Measurements from ENCODE around the gene CDC42BPA. TPM values are rescaled to one million over a fixed set of nuclear protein-coding genes. Genes with fewer than 3 reads are reported as not detected.
"Not testable (repeated sequence)": the region's sequence is repeated elsewhere in the genome, so short reads cannot be mapped to it uniquely, and the experiment has no call there.

Gene CDC42BPA
- total and polyA plus RNA-seq, 3 donors from 2014 or later = 39.9 to 109 (median 105) TPM

- intact Hi-C loops (cut with DNase I; ENCODE audit: low total_unique reads) = no loop called here
- H3K27ac ChIP-seq = no peak overlapping the region
- H3K36me3 ChIP-seq (ENCODE audit: low read depth, missing control alignments) = no peaks in the 10 kb centered on the region
- WGBS, 2 donors = 93 to 99% methylated on average over 6 of the region's 6 CpGs
- H3K4me3 ChIP-seq = no peak overlapping the region
- no peaks in the 10 kb centered on the region for H3K9me3 ChIP-seq
- TF ChIP-seq CTCF (IDR thresholded peaks at IDR 0.05) = no peak
- TF ChIP-seq POLR2A (IDR thresholded peaks at IDR 0.05) = no peak
- H3K4me1 ChIP-seq = no peaks in the 10 kb centered on the region
- DNase-seq = no peak
- no peaks in the 10 kb centered on the region for H3K27me3 ChIP-seq
Observed at GRCh38 chr1:227112538-227112937, 205.8 kb downstream of the CDC42BPA start.

GRCh38 chr1:227111782-227112181 lies 206.5 kb downstream of the CDC42BPA start:
- intact Hi-C loops (cut with DNase I; ENCODE audit: low total_unique reads) = no loop called here
- WGBS, 2 donors = 91 to 98% methylated on average over 2 of the region's 2 CpGs
- no peak for DNase-seq

GRCh38 chr1:227105291-227105690 lies 213.0 kb downstream of the CDC42BPA start:
- DNase-seq; H3K4me1 ChIP-seq; H3K27me3 ChIP-seq; H3K9me3 ChIP-seq; intact Hi-C loops (cut with DNase I; ENCODE audit: low total_unique reads); H3K36me3 ChIP-seq (ENCODE audit: low read depth, missing control alignments); H3K4me3 ChIP-seq; H3K27ac ChIP-seq: not testable (repeated sequence)
- 90 to 98% methylated on average over 3 of the region's 3 CpGs for WGBS, 2 donors

More at GRCh38 chr1:227111782-227112181, 206.5 kb downstream of the CDC42BPA start:
- TF ChIP-seq POLR2A (IDR thresholded peaks at IDR 0.05) = no peak
- no peak for TF ChIP-seq CTCF (IDR thresholded peaks at IDR 0.05)
- no peaks in the 10 kb centered on the region for H3K9me3 ChIP-seq
- no peak overlapping the region for H3K4me3 ChIP-seq
- no peak overlapping the region for H3K27ac ChIP-seq
- H3K36me3 ChIP-seq (ENCODE audit: low read depth, missing control alignments) = no peaks in the 10 kb centered on the region
- H3K4me1 ChIP-seq = no peaks in the 10 kb centered on the region
- no peaks in the 10 kb centered on the region for H3K27me3 ChIP-seq

- TF ChIP-seq CTCF (IDR thresholded peaks at IDR 0.05) (no peak), POLR2A (IDR thresholded peaks at IDR 0.05) (no peak)
- WGBS, 2 donors = 85 to 91% methylated on average over 5 of the region's 5 CpGs
- intact Hi-C loops (cut with DNase I; ENCODE audit: low total_unique reads) = no loop called here
- no peaks in the 10 kb centered on the region for H3K27me3 ChIP-seq
- no peaks in the 10 kb centered on the region for H3K36me3 ChIP-seq (ENCODE audit: low read depth, missing control alignments)
- DNase-seq = no peak
- H3K9me3 ChIP-seq = no peaks in the 10 kb centered on the region
- no peaks in the 10 kb centered on the region for H3K4me1 ChIP-seq
- H3K4me3 ChIP-seq = no peak overlapping the region
- H3K27ac ChIP-seq = no peak overlapping the region
Observed at GRCh38 chr1:227102056-227102455, 216.2 kb downstream of the CDC42BPA start.

GRCh38 chr1:227094249-227094966 lies 223.9 kb downstream of the CDC42BPA start:
- Histone ChIP-seq H3K27me3 (no peaks in the 10 kb centered on the region), H3K9me3 (no peaks in the 10 kb centered on the region), H3K36me3 (ENCODE audit: low read depth, missing control alignments) (no peaks in the 10 kb centered on the region), H3K4me1 (no peaks in the 10 kb centered on the region), H3K27ac (no peak overlapping the region), H3K4me3 (no peak overlapping the region)
- no peak for TF ChIP-seq POLR2A (IDR thresholded peaks at IDR 0.05)
- no peak for TF ChIP-seq CTCF (IDR thresholded peaks at IDR 0.05)
- no peak for DNase-seq
- intact Hi-C loops (cut with DNase I; ENCODE audit: low total_unique reads) = no loop called here
- whole genome bisulfite sequencing, 2 donors = 81 to 88% methylated on average over 2 of the region's 2 CpGs

Data from testis (tissue), 3 donors.